Stimulated activated CD8-positive, alpha-beta memory T cell treated with anti-CD3 and anti-CD28 coated beads, Interleukin-15, amount 100 ng/mL, for 1 hour (primary cell): ENCODE data around the gene NQO2.
"Not testable (repeated sequence)": the region's sequence is repeated elsewhere in the genome, so short reads cannot be mapped to it uniquely, and the experiment has no call there.

Experiments
- DNase-seq: peaks from one replicate; pipeline ENCODE4 v3.0.0-alpha.2; 2020; ENCODE audit warnings: low read depth

The NQO2 gene

GRCh38 chr6:3013901-3014674, 14.4 kb downstream of the NQO2 start:
- DNase-seq = no peak

- no peak for DNase-seq
These were observed 15.0 kb downstream of the NQO2 start for GRCh38 chr6:3014675-3015066.

GRCh38 chr6:3015144-3015543, 15.4 kb downstream of the NQO2 start:
- DNase-seq = no peak

DNA sequence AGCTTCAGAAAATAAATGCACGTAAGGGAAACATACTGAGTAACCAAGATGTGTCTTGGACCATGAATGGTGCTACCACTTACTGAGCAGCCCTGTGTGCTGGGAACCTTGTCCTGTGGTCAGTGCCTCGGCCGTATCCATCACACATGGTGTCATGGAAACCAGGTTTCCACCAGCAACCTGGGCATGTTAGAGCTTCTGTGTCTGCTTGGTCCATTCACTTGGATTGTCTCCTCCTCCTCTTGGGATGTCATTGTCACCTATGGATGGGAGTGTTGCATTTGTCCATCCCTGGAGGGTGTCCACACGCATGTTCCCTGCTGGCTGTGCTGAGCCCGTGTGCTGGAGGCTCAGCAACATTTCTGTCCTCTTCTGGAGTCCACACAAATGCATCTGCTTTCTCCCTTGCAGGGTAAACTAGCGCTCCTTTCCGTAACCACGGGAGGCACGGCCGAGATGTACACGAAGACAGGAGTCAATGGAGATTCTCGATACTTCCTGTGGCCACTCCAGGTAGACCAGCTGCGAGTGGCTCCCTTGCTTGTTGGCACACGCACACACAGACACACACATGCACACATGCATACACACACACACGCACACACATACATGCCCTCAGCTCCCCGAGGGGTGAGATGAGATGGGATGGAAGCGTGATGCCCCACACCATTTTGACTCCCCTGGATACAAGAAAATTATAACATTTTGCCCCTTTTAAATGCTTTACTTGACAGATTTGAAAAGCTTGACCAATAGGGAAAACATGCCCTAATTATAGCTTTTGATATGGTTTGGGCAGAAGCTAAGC, 17.0 kb downstream of the NQO2 start:
- DNase-seq = no peak

DNA sequence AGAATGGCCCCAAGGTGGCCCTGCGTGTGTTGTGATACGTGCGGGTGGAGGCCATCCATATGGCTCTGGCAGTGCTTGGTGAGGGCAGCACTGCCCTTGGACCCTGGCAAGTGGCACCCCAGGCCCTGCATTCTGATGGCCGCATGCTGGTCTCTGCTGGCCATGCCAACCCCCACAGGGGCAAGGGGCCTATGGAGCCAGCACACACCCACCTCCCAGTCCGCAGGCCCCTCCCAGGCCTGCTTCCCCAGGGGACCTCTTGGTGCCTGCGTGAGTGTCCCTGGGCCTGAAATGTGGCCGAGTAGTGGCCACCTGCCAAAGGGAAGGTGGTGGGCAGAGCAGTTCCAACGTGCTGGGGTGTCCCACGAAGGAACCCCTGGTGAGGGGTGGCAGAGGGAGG, 17.6 kb downstream of the NQO2 start:
- DNase-seq = no peak

DNA sequence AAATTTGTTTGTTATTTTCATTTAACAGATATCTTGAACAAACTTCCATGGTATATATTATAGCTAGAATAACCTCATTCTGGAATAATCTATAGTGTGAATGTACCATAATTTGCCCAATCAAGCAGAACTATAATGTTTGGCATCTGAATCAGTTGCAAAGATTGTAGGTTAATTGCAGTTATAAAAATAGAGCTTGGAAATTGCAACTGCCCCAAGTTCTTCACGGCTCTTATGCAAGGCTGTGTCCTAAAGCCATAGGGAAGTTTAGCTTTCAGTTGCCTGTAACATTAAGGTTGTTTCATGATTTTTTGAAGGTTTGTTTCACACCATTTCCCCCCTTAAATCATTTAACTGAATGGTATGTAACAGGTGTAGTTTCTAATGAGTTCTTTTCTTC, 19.4 kb downstream of the NQO2 start:
- no peak for DNase-seq

- no peak for DNase-seq
These were observed 20.1 kb downstream of the NQO2 start for GRCh38 chr6:3019749-3020320.

DNA sequence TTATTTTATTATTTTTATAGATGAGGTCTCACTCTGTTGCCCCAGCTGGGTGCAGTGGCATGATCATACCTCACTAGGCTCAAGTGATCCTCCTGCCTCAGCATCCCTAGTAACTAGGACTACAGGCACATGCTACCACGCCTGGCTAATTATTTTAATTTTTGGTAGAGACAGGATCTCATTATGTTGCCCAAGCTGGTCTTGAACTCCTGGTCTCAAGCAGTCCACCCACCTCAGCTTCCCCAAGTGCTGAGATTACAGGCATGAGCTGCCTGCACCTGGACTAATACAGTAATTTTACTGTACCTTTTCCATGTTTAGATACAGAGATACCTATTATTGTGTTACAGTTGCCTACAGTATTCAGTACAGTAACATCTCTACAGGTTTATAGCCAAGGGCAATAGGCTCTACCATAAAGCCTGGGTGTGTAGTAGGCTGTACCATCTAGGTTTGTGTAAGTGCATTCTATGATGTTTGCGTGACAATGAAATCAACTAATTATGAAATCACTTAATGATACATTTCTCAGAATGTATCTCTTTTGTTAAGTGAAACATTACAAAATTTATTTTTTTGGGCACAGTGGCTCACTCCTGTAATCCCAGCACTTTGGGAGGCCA, 21.4 kb downstream of the NQO2 start:
- DNase-seq = not testable (repeated sequence)

GRCh38 chr6:3022765-3023662, 23.3 kb downstream of the NQO2 start:
- no peak for DNase-seq

DNA sequence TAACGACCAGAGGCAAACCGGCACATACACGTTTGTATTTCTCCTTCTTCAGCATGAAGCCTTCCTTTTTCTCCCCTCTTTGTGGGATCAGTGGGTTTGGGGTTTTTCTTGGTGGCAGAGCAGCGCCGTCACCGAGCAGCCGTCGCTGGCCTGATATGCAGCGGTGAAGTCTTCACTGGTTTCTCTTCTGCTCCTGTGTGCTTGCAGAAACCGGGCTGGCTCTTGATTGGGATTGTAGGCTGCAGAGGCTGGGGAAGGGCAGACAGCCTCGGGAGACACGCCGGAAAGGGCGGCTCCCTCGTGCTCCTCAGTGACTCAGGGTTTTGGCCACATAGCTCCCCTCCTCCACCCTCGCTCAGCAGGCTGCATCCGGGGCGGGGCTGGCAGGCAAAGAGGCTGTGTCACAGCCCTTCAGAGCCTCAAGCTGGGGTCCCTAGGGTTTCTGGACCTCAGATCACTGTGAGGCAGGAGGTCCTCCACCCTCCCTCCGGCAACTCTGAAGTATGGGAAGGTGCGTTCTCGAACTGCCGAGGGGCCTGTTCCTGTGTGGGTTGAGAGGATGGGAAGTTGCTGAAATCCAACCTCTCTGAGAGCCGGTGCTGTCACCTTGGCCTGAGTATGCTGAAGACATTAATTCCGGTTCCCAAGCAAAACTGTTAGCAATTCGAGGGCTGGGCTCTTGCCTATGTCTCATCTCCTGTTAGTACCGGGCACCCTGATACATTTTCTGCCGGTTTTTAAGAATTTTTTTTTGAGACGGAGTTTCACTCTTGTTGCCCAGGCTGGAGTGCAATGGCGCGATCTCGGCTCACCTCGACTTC, 24.2 kb downstream of the NQO2 start:
- peak; percentile 82 for DNase-seq

DNA sequence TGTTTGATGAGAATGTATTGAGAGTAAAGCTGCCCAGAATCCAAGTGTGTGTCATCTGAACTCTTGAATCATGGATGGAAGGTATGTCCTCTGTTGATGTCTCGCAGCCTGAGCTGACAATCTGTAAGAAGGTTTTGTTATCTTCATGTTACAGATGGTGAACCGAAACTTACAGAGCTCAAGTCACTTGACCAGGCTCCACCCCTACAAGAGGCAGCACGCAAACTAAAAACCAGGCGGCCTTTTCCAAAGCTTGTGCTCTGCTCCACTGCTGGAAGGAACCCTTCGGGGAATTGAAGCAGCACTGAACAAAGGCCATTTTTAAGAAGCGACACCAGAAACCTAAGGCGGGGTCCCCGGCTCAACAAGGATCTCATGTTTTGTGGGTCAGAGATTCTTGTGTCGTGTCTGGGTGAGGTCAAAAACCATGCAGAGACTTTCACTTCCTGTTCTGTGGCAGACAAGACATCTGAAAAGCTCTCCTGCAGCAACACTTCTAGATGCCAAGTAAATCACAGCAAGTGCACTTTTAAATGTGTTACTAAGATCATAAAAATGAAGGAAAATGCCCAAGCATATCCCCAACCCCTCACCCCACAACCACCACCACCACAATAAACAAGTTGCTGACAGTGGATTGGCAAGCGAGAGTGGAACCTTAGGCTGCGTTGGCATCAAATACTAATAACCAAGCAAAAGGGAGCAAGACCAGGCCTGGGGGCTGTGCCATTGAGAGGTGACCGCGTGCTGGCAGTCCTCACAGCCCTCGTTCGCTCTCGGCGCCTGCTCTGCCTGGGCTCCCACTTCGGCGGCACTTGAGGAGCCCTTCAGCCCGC, 27.3 kb downstream of the NQO2 start:
- DNase-seq = peak; percentile 11

GRCh38 chr6:3028156-3028555, 28.5 kb downstream of the NQO2 start:
- not testable (repeated sequence) for DNase-seq

DNA sequence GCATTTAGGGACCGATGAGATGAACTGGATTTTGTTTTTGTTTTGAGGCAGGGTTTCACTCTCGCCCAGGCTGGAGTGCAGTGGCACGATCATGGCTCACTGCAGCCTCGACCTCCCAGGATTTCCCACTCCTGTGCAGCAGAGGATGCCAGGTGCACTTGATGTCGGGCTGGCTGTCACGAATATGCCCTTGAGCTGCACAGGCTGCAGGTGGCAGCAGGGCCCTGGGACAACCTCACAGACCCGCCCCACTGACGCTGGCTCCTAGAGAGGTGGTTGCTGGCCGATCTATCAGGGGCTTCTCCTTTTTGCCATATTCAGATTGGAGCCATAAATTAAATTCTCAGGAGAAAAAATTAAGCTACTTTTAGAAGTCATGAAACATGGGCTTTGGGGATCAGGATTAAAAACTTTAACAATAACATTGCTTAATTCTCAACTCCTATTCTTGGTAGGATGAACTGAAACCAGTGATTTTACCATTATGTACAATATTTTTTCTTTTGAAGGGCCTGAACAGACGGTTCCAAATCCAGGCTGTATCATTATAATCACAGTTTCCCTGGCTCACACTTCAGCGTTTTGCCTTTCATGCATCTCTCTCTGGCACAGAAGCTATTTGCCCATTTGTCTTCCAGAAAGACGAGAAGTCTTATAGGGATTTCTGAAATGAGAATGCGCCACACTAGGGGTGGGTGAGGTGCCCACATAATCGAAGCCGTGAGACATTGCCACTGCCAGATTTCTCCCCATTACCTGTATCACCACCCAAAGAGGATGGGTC, 32.4 kb downstream of the NQO2 start:
- DNase-seq = no peak

- no peak for DNase-seq
These were observed 33.3 kb downstream of the NQO2 start for GRCh38 chr6:3032986-3033385.

DNA sequence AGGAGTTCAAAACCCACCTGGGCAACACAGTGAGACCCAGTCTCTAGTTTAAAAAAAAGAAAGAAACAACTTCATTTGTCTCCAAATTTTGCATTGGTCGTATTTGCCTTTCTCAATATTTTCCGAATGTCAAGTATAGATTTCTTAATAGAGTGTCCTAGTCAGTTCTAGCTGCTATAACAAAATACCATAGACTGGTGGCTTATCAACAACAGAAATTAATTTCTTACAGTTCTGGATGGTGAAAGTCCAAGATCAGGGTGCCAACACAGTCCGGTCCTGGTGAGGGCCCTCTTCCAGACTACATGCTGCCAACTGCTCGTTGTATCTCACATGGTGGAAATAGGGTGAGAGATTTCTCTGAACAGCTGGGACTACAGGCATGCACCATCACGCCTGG, 34.0 kb downstream of the NQO2 start:
- DNase-seq = no peak

GRCh38 chr6:3035397-3035796, 35.7 kb downstream of the NQO2 start:
- DNase-seq = no peak

GRCh38 chr6:3036861-3037637, 37.4 kb downstream of the NQO2 start:
- DNase-seq = no peak
